Activated T-cell treated with anti-CD3 and anti-CD28 coated beads for 48 hours (primary cell): Measurements from ENCODE around the gene CYP21A2.
"Not testable (repeated sequence)": the region's sequence is repeated elsewhere in the genome, so short reads cannot be mapped to it uniquely, and the experiment has no call there.

Experiments used
- DNase-seq: peaks from one replicate; pipeline ENCODE4 v3.0.0-alpha.2; 2020; ENCODE audit warnings: low read depth

Gene CYP21A2

DNA sequence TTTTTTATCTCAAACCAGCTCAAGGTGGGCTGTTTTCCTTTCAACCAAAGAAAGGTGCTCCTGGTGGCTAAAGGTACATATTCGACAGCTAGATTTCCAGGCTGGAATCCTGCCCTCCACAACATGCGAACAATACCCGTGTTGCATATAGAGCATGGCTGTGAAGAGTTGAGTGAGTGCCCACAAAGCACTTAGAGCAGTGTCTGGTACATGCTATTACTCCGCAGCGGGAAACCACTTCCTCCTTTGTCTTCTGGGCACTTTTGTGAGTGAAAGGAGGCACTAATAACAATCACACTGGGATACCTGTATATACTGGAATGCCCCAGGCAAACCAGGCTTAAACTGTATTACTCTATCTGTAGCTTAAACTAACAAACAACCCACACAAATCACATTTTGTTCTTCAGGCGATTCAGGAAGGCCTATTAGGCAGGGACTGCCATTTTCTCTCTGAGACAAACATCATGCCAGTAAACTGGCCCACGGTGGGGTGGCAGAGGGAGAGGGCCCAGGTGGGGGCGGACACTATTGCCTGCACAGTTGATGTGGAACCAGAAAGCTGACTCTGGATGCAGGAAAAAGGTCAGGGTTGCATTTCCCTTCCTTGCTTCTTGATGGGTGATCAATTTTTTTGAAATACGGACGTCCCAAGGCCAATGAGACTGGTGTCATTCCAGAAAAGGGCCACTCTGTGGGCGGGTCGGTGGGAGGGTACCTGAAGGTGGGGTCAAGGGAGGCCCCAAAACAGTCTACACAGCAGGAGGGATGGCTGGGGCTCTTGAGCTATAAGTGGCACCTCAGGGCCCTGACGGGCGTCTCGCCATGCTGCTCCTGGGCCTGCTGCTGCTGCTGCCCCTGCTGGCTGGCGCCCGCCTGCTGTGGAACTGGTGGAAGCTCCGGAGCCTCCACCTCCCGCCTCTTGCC is at the start of gene CYP21A2:
CYP21A2 (plus strand) TSS at position 818 of the 927 bp plus-strand sequence; CDS start at position 826, 8 bp downstream.
- not testable (repeated sequence) for DNase-seq

GRCh38 chr6:31989363-31989762 is 48.9 kb upstream of the CYP21A2 start:
- not testable (repeated sequence) for DNase-seq

- not testable (repeated sequence) for DNase-seq
These were observed 43.8 kb upstream of the CYP21A2 start for GRCh38 chr6:31994421-31994820.

GRCh38 chr6:31996385-31996784 is 41.8 kb upstream of the CYP21A2 start:
- DNase-seq = not testable (repeated sequence)

- DNase-seq = not testable (repeated sequence)
These were observed 35.5 kb upstream of the CYP21A2 start for GRCh38 chr6:32002546-32003268.

DNA sequence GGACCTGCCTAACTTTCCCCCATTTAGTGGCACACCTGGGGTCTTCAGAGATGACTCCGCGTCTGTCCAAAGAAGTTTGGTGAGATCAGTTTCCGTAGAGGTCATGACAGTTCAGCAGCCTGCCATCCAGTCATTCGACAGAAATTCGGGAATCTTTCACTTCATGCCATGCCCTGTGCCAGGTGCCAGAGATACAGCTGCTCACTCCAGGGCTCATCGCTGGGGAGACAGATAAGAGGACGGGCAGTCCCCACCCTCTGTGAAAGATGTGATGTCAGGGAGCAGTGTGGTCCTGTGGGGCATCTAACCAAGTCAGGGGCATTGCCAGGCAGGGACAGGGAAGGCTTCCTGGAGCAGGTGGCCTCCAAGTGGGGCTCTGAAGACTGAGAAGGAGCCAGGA is 34.9 kb upstream of the CYP21A2 start:
- DNase-seq = not testable (repeated sequence)

- DNase-seq = not testable (repeated sequence)
These were observed 33.8 kb upstream of the CYP21A2 start for GRCh38 chr6:32004393-32004792.

GRCh38 chr6:32004864-32005537 is 33.2 kb upstream of the CYP21A2 start:
- not testable (repeated sequence) for DNase-seq

DNA sequence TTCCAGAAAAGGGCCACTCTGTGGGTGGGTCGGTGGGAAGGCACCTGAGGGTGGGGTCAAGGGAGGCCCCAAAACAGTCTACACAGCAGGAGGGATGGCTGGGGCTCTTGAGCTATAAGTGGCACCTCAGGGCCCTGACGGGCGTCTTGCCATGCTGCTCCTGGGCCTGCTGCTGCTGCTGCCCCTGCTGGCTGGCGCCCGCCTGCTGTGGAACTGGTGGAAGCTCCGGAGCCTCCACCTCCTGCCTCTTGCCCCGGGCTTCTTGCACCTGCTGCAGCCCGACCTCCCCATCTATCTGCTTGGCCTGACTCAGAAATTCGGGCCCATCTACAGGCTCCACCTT is 32.7 kb upstream of the CYP21A2 start:
- DNase-seq = not testable (repeated sequence)

DNA sequence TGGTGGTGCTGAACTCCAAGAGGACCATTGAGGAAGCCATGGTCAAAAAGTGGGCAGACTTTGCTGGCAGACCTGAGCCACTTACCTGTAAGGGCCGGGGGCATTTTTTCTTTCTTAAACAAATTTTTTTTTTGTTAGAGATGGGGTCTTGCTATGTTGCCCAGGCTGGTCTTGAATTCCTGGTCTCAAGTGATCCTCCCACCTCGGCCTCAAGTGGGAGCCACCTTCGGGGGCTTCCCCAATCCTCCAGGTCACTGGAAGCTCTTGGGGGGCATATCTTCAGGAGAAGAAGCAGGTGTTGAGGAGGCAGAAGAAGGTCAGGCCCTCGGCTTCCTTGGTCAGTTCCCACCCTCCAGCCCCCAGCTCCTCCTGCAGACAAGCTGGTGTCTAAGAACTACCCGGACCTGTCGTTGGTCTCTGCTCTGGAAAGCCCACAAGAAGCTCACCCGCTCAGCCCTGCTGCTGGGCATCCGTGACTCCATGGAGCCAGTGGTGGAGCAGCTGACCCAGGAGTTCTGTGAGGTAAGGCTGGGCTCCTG is 32.2 kb upstream of the CYP21A2 start:
- DNase-seq = not testable (repeated sequence)

GRCh38 chr6:32007086-32007485 is 31.1 kb upstream of the CYP21A2 start:
- DNase-seq = not testable (repeated sequence)

- not testable (repeated sequence) for DNase-seq
These were observed 30.2 kb upstream of the CYP21A2 start for GRCh38 chr6:32008037-32008436.

- not testable (repeated sequence) for DNase-seq
These were observed 29.6 kb upstream of the CYP21A2 start for GRCh38 chr6:32008616-32009015.

DNA sequence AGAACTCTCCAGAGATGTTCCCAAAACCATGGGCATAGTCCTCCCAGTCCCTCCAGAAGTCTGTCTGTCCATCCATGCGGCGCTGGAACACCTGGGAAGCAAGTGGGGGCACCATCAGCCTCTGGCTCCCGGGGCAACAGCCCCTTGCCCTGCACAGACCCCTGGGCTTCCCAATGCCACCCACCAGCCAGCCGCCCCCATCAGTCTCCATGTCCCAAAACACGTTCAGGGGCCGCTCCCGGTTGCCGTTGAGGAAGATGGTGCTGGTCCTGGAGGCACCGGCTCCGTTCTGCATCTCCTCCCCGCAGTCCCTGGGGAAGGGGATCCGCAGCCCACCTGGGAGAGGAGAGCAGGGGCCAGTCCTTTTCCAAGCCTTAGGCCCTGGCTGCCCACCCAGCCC is 28.7 kb upstream of the CYP21A2 start:
- not testable (repeated sequence) for DNase-seq

DNA sequence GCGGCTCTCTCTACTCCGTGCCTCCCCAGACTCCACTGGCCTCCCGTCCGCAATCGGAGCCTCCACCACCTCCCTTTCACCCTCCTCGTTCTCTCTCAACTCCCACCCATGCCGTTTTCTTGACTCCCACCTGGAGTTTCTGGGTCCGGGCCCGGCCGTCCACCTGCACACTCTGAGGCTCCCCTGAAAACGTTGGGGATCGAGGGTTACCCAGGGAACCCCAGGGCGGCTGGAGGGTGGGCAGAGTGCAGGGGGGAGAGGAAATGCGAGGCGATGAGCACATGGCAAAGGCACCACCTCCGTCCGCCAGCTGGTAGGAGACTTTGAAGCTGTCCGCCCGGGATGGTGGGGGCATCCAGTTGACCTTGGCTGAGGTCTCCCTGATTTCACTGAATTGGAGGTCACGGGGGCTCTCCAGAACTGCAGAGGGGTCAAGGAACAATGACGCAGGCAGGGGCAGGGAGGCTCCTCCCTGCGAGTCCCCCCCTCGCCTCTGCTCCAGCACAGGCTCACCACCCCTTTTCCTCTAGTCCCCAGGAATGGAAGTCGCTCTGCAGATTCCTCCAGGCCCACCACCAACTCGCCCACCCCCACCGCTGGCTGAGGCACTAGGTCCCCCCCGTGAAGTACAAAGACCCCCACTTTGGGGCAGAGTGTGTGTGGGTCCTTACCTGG is 27.2 kb upstream of the CYP21A2 start:
- not testable (repeated sequence) for DNase-seq

- DNase-seq = not testable (repeated sequence)
These were observed 25.1 kb upstream of the CYP21A2 start for GRCh38 chr6:32012941-32013617.

DNA sequence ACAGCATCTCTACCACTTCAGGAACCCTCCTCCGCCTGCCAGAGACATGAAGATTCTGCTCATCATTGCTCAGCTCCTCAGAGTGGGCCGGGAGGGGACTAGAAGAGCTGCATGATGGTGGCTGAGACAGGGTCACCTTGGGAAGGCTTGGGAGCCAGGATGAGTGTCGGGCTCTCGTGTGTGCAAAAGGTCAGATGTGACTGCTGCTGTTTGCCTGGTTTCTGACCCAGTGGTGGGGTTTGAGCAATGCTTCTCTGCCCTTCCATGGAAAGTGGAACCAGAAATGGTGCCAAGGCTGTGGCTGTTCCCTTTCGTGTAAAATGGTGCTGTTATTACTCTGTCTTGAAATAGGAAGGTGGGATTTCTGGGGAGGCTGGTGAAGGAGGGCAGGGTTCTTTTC is 24.5 kb upstream of the CYP21A2 start:
- not testable (repeated sequence) for DNase-seq

- not testable (repeated sequence) for DNase-seq
These were observed 23.7 kb upstream of the CYP21A2 start, which contains the start of gene C4B for GRCh38 chr6:32014547-32014946. C4B (plus strand) TSS chr6:32014795; CDS start chr6:32014846, 51 bp downstream.

DNA sequence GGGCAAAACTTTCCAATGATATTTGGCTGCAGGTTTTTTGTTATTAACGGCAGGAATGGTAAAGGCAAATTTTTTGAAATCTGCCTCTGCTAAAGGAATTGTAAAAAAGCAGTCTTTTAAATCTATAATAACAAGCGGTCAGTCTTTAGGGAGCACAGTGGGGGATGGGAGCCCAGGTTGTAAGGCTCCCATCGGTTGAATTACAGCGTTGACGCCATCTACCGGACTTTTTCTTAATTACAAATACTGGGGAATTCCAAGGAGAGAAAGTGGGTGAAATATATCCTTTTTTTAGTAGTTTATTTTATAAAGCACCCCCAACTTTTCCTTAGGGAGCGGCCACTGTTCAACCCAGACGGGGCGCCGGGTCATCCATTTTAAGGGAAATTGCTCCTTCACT is 16.1 kb upstream of the CYP21A2 start:
- not testable (repeated sequence) for DNase-seq

DNA sequence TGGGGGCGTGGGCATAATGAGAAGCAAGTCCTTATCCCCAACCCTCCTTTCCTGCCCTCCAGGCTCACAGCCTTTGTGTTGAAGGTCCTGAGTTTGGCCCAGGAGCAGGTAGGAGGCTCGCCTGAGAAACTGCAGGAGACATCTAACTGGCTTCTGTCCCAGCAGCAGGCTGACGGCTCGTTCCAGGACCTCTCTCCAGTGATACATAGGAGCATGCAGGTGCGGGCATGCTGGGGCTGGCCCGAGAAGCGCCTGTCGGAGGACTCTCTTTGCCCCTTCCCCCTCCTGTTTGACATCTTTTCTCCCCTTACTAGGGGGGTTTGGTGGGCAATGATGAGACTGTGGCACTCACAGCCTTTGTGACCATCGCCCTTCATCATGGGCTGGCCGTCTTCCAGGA is 9.6 kb upstream of the CYP21A2 start:
- not testable (repeated sequence) for DNase-seq

DNA sequence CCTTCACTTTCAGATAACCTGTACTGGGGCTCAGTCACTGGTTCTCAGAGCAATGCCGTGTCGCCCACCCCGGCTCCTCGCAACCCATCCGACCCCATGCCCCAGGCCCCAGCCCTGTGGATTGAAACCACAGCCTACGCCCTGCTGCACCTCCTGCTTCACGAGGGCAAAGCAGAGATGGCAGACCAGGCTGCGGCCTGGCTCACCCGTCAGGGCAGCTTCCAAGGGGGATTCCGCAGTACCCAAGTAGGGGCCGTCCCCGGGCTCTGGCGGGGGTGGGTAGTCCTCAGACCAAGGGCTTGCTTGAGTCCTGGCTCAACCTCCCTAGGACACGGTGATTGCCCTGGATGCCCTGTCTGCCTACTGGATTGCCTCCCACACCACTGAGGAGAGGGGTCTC is 8.7 kb upstream of the CYP21A2 start:
- not testable (repeated sequence) for DNase-seq
